Sigmoid colon (tissue), 7 donors: Measurements from ENCODE around the gene HOXD8. TPM values are rescaled to one million over a fixed set of nuclear protein-coding genes. Genes with fewer than 3 reads are reported as not detected.

ENCODE experiments used
- DNase-seq: peaks from one replicate; pipeline ENCODE4 v3.0.0-alpha.2; 2019
- H3K27ac ChIP-seq, 4 donors: fragments of 200-600 bp; sonication (generic); one replicate each; pipeline ENCODE4 v1.5.1; 2016 to 2019; ENCODE audit warnings: mild to moderate bottlenecking in 1 of 4
- H3K27me3 ChIP-seq, 3 donors: fragments of 200-600 bp; sonication (generic); one replicate each; pipeline ENCODE4 v1.5.1; 2019; ENCODE audit warnings: mild to moderate bottlenecking in 1 of 3
- H3K36me3 ChIP-seq, 4 donors: fragments of 200-600 bp; sonication (generic); one replicate each; pipeline ENCODE4 v1.5.1; 2016 to 2019
- H3K4me1 ChIP-seq, 4 donors: fragments of 200-600 bp; sonication (generic); one replicate each; pipeline ENCODE4 v1.5.1; 2017 to 2019
- H3K4me3 ChIP-seq, 4 donors: fragments of 200-600 bp; sonication (generic); one replicate each; pipeline ENCODE4 v1.5.1; 2017 to 2019; ENCODE audit warnings: mild to moderate bottlenecking in 2 of 4, moderate library complexity in 1 of 4
- H3K9me3 ChIP-seq, 4 donors: fragments of 200-600 bp in 3 of 4; sonication (generic) in 3 of 4; one replicate each; pipeline versions ENCODE4 v1.5.1 to v1.6.1; 2013 to 2019
- EP300 ChIP-seq, 4 donors: sonication (generic); formaldehyde crosslinking; IDR thresholded peaks; one replicate each; pipeline ENCODE4 v1.6.1; 2017; ENCODE audit warnings: antibody characterized with exemption in 4 of 4
- POLR2A ChIP-seq, 2 donors: fragments of 450-650 bp; IDR thresholded peaks; one replicate each; pipeline ENCODE4 v1.6.1; 2016; ENCODE audit warnings: antibody characterized with exemption in 2 of 2, mild to moderate bottlenecking in 2 of 2, moderate library complexity in 2 of 2
- POLR2AphosphoS5 ChIP-seq, 4 donors: sonication (generic); formaldehyde crosslinking; IDR thresholded peaks; one replicate each; pipeline ENCODE4 v1.6.1; 2017; ENCODE audit warnings: antibody characterized with exemption in 4 of 4
- WGBS, 2 donors: extraction: QIAGEN DNeasy Blood & Tissue Kit; methylation state at CpG; one replicate each; pipeline ENCODE4 v1.1.7; 2013; 5-methylcytosine and 5-hydroxymethylcytosine counted together
- intact Hi-C: fragments of 100-400 bp; cut with DNase I; formaldehyde crosslinking; loops from one replicate; pipeline ENCODE4 v1.15.1; 2023
- polyA plus RNA-seq, 3 donors: library from polyadenylated mRNA; stranded (reverse); fragments of 200-250 nt; gene quantifications; one replicate each; pipeline ENCODE4 v1.2.3, GENCODE V29; 2013
- total RNA-seq, 4 donors: library from RNA; depleted of rRNA; stranded (reverse); fragments of >200 nt; gene quantifications; one replicate each; pipeline ENCODE4 v1.1.0, GENCODE V29; 2016
- TF ChIP-seq, protein P1 (sequence below), 4 experiments: fragments of 450-650 bp in 3 of 4; fragments of 200-600 bp in 1 of 4; IDR thresholded peaks; one replicate each; pipeline ENCODE4 v1.5.1; 2016 to 2019; ENCODE audit warnings: antibody characterized with exemption in 4 of 4, mild to moderate bottlenecking in 3 of 4, moderate library complexity in 2 of 4
- donor health status: healthy with polysubstance abuse.
- donor health status: Bipolar disorder and iron deficiency.
- donor health status: healthy.

The HOXD8 gene
- total and polyA plus RNA-seq, 7 donors, result 2.5 to 19.7 (median 10.8) TPM

DNA sequence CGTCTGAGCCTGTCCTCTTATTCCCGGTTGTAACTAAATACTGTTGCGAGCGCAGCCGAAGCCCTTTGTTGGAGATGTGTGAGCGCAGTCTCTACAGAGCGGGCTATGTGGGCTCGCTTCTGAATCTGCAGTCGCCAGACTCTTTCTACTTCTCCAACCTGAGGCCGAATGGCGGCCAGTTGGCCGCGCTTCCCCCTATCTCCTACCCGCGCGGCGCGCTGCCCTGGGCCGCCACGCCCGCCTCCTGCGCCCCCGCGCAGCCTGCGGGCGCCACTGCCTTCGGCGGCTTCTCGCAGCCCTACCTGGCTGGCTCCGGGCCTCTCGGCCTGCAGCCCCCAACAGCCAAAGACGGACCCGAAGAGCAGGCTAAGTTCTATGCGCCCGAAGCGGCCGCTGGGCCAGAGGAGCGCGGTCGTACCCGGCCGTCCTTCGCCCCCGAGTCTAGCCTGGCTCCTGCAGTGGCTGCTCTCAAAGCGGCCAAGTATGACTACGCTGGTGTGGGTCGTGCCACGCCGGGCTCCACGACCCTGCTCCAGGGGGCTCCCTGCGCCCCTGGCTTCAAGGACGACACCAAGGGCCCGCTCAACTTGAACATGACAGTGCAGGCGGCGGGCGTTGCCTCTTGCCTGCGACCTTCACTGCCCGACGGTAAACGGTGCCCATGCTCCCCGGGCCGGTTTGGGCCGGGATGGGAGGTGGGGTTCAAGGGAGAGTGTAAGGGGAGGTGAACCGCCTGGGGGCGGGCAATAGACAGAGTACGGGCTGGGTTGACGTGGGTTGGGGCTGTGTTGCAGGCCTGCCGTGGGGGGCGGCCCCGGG, 29.6 kb upstream of the HOXD8 start, which contains the start of gene HOXD12:
Gene HOXD12, plus strand, starts transcription at position 68 of the 819 bp plus-strand sequence. Its CDS starts 7 bp downstream, at position 75.
- H3K4me3 ChIP-seq, result peak within 1 kb of the TSS; percentile 45 to 70 (median 68)
- 28 to 35% methylated on average over 70 of the region's 70 CpGs for WGBS, 2 donors
- intact Hi-C loops, result loop anchor here (5.0 kb wide), 2 partner anchors 848 to 933 kb away; partner anchors contain the start of gene ATF2

DNA sequence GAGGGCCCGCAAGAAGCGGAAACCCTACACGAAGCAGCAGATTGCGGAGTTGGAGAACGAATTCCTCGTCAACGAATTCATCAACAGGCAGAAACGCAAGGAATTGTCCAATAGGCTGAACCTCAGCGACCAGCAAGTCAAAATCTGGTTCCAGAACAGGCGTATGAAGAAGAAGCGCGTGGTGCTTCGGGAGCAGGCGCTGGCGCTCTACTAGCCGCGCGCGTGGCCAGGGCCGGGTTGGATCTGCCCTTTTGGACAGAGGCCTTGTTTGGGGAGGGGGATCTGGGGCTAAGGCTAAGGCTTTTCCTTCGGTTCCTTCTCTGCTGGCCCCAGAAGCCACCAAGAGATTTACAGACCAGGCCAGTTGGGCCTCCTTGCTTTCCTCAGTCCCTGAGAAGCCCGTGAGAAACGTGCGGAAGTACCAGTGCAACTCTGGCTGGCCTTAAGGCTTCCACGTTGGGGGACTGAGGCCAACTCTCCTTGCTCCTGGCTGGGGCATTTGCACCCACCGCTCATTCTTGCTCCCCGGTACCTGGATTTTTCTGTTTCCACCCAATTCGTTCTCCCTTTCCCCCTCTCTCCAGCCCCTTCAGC, 28.9 kb upstream of the HOXD8 start:
- Histone ChIP-seq H3K4me1 (peaks cover 0 to 51% (median 34%) of the 10 kb centered on the region in 4 donors), H3K9me3 (no peaks in the 10 kb centered on the region), H3K36me3 (no peaks in the 10 kb centered on the region), H3K27ac (peak overlapping the region in 2 of 4 donors; percentile 92 to 96), H3K27me3 (peaks cover 0 to 86% (median 19%) of the 10 kb centered on the region in 3 donors), H3K4me3 (peak overlapping the region in 1 of 4 donors; percentile 69)
- 51 to 76% methylated on average over 28 of the region's 28 CpGs for WGBS, 2 donors
- peak; percentile 58 for DNase-seq
- no peak for TF ChIP-seq EP300 (IDR thresholded peaks at IDR 0.05)
- TF ChIP-seq, protein P1, sequence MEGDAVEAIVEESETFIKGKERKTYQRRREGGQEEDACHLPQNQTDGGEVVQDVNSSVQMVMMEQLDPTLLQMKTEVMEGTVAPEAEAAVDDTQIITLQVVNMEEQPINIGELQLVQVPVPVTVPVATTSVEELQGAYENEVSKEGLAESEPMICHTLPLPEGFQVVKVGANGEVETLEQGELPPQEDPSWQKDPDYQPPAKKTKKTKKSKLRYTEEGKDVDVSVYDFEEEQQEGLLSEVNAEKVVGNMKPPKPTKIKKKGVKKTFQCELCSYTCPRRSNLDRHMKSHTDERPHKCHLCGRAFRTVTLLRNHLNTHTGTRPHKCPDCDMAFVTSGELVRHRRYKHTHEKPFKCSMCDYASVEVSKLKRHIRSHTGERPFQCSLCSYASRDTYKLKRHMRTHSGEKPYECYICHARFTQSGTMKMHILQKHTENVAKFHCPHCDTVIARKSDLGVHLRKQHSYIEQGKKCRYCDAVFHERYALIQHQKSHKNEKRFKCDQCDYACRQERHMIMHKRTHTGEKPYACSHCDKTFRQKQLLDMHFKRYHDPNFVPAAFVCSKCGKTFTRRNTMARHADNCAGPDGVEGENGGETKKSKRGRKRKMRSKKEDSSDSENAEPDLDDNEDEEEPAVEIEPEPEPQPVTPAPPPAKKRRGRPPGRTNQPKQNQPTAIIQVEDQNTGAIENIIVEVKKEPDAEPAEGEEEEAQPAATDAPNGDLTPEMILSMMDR (IDR thresholded peaks at IDR 0.05), result no peak
- no peak for TF ChIP-seq POLR2A (IDR thresholded peaks at IDR 0.05)
- no peak for TF ChIP-seq POLR2AphosphoS5 (IDR thresholded peaks at IDR 0.05)
- intact Hi-C loops, result no loop called here

More for the DNA sequence above, 29.6 kb upstream of the HOXD8 start, which contains the start of gene HOXD12:
- H3K27ac ChIP-seq, result peak within 1 kb of the TSS in 3 of 4 donors; percentile 92 to 96 (median 94)
- peaks cover 0 to 88% (median 18%) of the 10 kb centered on the region in 3 donors for H3K27me3 ChIP-seq
- H3K4me1 ChIP-seq, result peaks cover 0 to 49% (median 37%) of the 10 kb centered on the region in 4 donors
- DNase-seq, result peak; percentile 67
- no peaks in the 10 kb centered on the region for H3K9me3 ChIP-seq
- TF ChIP-seq, protein P1 (IDR thresholded peaks at IDR 0.05), result no peak
- TF ChIP-seq POLR2A (IDR thresholded peaks at IDR 0.05), result no peak
- TF ChIP-seq POLR2AphosphoS5 (IDR thresholded peaks at IDR 0.05), result no peak
- no peak for TF ChIP-seq EP300 (IDR thresholded peaks at IDR 0.05)
- no peaks in the 10 kb centered on the region for H3K36me3 ChIP-seq

DNA sequence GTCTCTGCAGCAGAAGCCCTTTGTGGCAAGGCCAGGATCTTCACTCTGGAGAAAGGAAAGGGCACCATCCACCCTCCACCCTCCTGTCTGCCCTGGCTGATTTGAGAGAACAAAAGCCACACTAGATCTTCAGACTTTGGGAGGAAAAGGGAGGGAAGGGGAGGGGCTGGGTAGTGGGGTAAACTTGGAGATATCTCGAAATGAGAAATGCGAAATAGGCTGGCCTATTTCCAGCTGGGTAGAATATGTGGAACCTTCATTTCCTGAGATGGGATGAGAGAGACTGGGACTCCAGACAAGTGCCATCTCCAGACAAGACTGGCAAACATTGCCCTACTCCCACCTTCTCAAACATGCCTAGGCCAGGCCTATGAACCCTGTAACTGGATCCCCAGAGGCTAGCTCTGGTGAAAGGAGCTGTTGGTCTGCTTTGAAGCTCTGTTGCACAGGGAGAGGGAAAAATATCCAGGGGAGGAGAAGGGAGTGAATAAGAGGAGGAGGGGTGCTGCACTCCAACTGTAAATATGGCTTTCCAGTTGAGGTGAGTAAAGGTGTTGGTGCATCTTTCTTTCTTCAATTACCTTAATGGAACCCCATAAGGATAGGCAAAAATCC, 28.2 kb upstream of the HOXD8 start:
- Histone ChIP-seq H3K9me3 (no peaks in the 10 kb centered on the region), H3K4me3 (no peak overlapping the region), H3K27me3 (peaks cover 0 to 86% (median 19%) of the 10 kb centered on the region in 3 donors), H3K27ac (peak overlapping the region in 3 of 4 donors; percentile 4 to 96 (median 92)), H3K36me3 (no peaks in the 10 kb centered on the region), H3K4me1 (peaks cover 0 to 58% (median 33%) of the 10 kb centered on the region in 4 donors)
- WGBS, 2 donors, result 51 to 71% methylated on average over 2 of the region's 2 CpGs
- no peak for DNase-seq
- intact Hi-C loops, result no loop called here
- TF ChIP-seq POLR2A (IDR thresholded peaks at IDR 0.05), result no peak
- TF ChIP-seq POLR2AphosphoS5 (IDR thresholded peaks at IDR 0.05), result no peak
- TF ChIP-seq EP300 (IDR thresholded peaks at IDR 0.05), result no peak
- TF ChIP-seq, protein P1 (IDR thresholded peaks at IDR 0.05), result no peak

DNA sequence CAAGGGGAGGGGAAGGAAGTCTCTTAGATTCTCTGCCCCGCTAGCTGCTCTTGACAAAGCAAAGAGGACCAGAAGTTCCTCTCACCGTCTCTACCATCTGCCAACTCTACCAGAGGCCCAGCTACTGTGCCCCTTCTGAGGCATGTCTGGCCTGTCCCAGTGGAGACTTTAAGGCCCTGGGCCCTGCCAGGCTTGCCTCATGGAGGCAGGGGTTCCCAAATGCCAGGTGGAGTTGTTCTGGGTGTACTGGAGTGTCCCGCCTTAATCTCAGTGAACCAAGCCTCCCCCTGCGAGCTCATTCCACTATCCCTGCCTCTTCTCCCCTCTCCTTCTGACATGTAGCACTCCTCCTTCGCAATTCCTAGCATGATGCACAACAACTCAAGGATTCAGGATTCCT, 27.7 kb upstream of the HOXD8 start:
- H3K27ac ChIP-seq, result peak overlapping the region in 3 of 4 donors; percentile 4 to 96 (median 92)
- DNase-seq, result no peak
- H3K36me3 ChIP-seq, result no peaks in the 10 kb centered on the region
- H3K27me3 ChIP-seq, result peaks cover 0 to 86% (median 17%) of the 10 kb centered on the region in 3 donors
- WGBS, 2 donors, result 58 to 86% methylated on average over 5 of the region's 5 CpGs
- no peak overlapping the region for H3K4me3 ChIP-seq
- TF ChIP-seq, protein P1 (IDR thresholded peaks at IDR 0.05), result no peak
- TF ChIP-seq POLR2A (IDR thresholded peaks at IDR 0.05) (no peak), EP300 (IDR thresholded peaks at IDR 0.05) (no peak), POLR2AphosphoS5 (IDR thresholded peaks at IDR 0.05) (no peak)
- intact Hi-C loops, result no loop called here
- peaks cover 0 to 61% (median 35%) of the 10 kb centered on the region in 4 donors for H3K4me1 ChIP-seq
- no peaks in the 10 kb centered on the region for H3K9me3 ChIP-seq
